ENCODE data around the gene NADSYN1.

- TF ChIP-seq MAX (IDR thresholded peaks at IDR 0.05) = no peak
- no peak for TF ChIP-seq CTCF (IDR thresholded peaks at IDR 0.05 in 2 of 3, conservative IDR thresholded peaks at IDR 0.05 in 1 of 3; ENCODE audit: borderline replicate concordance in 1 of 3, insufficient read depth in 1 of 3, low read depth in 2 of 3, low read length in 2 of 3)
- no peak for TF ChIP-seq ZBTB33 (IDR thresholded peaks at IDR 0.05; ENCODE audit: extremely low read depth, insufficient replicate concordance, low read length)
- TF ChIP-seq ATF3 (IDR thresholded peaks at IDR 0.05) = no peak
- no peak for TF ChIP-seq REST (IDR thresholded peaks at IDR 0.05; ENCODE audit: low read depth)
Observed at GRCh38 chr11:71446150-71446549, 6.9 kb upstream of the NADSYN1 start.

Measured in HCT116 (cell line).